Kidney (tissue), 14 donors: Measurements from ENCODE around the gene CACNB3. TPM values are rescaled to one million over a fixed set of nuclear protein-coding genes. Genes with fewer than 3 reads are reported as not detected.
"Not testable (repeated sequence)": the region's sequence is repeated elsewhere in the genome, so short reads cannot be mapped to it uniquely, and the experiment has no call there.

ENCODE experiments used
- DNase-seq, 5 donors: peaks; one replicate each; pipeline ENCODE4 v3.0.0-alpha.2; 2013 to 2020
- FAIRE-seq: peaks from 2 replicates; lab custom pipeline; 2012; peaks lifted over from hg19 to GRCh38; lab: Jason Lieb, UNC
- H3K27ac ChIP-seq, 2 donors: one replicate each; pipeline ENCODE4 v1.7.0; 2013; ENCODE audit warnings: low read depth in 2 of 2, low read length in 2 of 2, inconsistent platforms in 1 of 2
- H3K27me3 ChIP-seq: one replicate; pipeline ENCODE4 v1.7.1; 2013; ENCODE audit warnings: low read length, inconsistent platforms; ENCODE audit not compliant: control insufficient read depth, insufficient read depth
- H3K36me3 ChIP-seq, 3 donors: one replicate each; pipeline versions ENCODE4 v1.7.0 to v1.7.1; 2013; ENCODE audit warnings: low read length in 3 of 3, control low read depth in 1 of 3, inconsistent platforms in 1 of 3; ENCODE audit not compliant: insufficient read depth in 3 of 3, control insufficient read depth in 2 of 3
- H3K4me1 ChIP-seq, 3 donors: one replicate each; pipeline versions ENCODE4 v1.7.0 to v1.7.1; 2013; ENCODE audit warnings: low read length in 3 of 3, inconsistent platforms in 1 of 3, low read depth in 1 of 3; ENCODE audit not compliant: control insufficient read depth in 2 of 3, insufficient read depth in 2 of 3
- H3K4me3 ChIP-seq, 3 donors: one replicate each; pipeline versions ENCODE4 v1.7.0 to v1.8.1; 2013; ENCODE audit warnings: low read length in 3 of 3, control low read depth in 1 of 3, inconsistent platforms in 1 of 3
- H3K9ac ChIP-seq, 3 donors: one replicate each; pipeline versions ENCODE4 v1.7.0 to v1.7.1; 2013; ENCODE audit warnings: low read length in 3 of 3, control low read depth in 1 of 3, inconsistent platforms in 1 of 3
- H3K9me3 ChIP-seq, 3 donors: one replicate each; pipeline versions ENCODE4 v1.7.0 to v1.7.1; 2013; ENCODE audit warnings: low read length in 3 of 3, control low read depth in 1 of 3, inconsistent platforms in 1 of 3; ENCODE audit not compliant: control insufficient read depth in 2 of 3, insufficient read depth in 1 of 3
- intact Hi-C: fragments of 100-400 bp; cut with DNase I; formaldehyde crosslinking; loops from one replicate; pipeline ENCODE4 v1.11.1; 2022
- polyA plus RNA-seq: library from polyadenylated mRNA; stranded (reverse); fragments of 350-450 nt; fragmentation: Illumina TruSeq; extraction: RNeasy Lipid Tissue Mini Kit (QIAGEN cat#74804); gene quantifications from one replicate; pipeline ENCODE4 v1.2.3, GENCODE V29; 2014; ENCODE audit warnings: low read depth, low replicate concordance; ENCODE audit not compliant: insufficient read depth
- total RNA-seq: library from RNA; stranded (reverse); fragmentation: NEBNext Ultra II Directional; extraction: Animal tissue kit (Norgen Biotek cat#: 25700); gene quantifications from one replicate; pipeline ENCODE4 v1.2.1, GENCODE V29; 2021
- TF ChIP-seq, protein P1 (sequence below): IDR thresholded peaks from 3 replicates; pipeline ENCODE4 v1.5.1; 2012; ENCODE audit warnings: mild to moderate bottlenecking, moderate library complexity, borderline replicate concordance; ENCODE audit not compliant: insufficient read depth; ENCODE audit errors: extremely low read depth
- donor health status: control.
- donor health status: control.
- donor health status: control.
- donor health status: control.
- donor health status: control.
- donor health status: DM: yes; HTN: yes; CAD: no.
- donor health status: Normal renal cell carcinoma (clear cell type).

The CACNB3 gene
- total and polyA plus RNA-seq, 2 donors from 2014 or later, result 17.9 to 19.6 TPM

DNA sequence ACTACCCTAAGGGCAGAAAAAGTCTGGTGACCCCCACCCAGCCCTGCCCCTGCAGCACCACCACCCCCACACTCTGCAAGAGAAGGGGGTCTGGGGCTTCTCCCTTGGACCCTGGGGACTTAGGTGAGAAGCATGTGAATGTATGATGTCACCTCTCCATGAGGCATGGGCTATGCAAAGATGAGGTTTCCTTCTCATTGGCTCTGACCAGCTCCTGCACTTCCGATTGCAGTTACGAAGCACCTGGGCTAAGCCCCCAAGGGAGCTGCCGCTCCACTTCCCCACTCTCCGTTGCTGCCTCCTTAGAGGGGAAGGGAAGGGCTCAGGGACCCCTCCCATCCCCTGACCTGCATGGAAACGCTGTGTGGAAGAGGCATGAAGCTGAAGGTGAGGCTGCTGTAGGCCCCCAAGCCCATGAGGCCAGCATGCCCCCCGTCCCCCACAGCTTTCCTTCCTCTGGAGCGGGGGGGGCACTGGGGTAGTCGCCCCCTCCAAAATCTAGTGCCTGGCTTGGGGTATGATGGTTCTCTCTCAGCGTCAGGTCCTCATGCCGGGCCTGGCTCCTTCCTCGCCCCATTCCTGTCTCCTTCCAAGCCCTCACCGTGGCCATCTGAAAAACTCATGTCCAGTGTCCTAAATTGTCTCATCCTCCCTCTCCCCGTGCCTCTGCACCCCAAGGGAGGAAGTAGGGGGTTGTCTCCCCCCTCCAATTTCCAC, 39.1 kb downstream of the CACNB3 start:
- peaks cover 0 to 7% (median 5%) of the 10 kb centered on the region in 3 donors for H3K4me1 ChIP-seq
- DNase-seq (no peak), FAIRE-seq (no peak)
- intact Hi-C loops, result no loop called here
- TF ChIP-seq, protein P1, sequence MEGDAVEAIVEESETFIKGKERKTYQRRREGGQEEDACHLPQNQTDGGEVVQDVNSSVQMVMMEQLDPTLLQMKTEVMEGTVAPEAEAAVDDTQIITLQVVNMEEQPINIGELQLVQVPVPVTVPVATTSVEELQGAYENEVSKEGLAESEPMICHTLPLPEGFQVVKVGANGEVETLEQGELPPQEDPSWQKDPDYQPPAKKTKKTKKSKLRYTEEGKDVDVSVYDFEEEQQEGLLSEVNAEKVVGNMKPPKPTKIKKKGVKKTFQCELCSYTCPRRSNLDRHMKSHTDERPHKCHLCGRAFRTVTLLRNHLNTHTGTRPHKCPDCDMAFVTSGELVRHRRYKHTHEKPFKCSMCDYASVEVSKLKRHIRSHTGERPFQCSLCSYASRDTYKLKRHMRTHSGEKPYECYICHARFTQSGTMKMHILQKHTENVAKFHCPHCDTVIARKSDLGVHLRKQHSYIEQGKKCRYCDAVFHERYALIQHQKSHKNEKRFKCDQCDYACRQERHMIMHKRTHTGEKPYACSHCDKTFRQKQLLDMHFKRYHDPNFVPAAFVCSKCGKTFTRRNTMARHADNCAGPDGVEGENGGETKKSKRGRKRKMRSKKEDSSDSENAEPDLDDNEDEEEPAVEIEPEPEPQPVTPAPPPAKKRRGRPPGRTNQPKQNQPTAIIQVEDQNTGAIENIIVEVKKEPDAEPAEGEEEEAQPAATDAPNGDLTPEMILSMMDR, result no peak
- H3K4me3 ChIP-seq, result no peak overlapping the region
- no peak overlapping the region for H3K9ac ChIP-seq
- H3K27ac ChIP-seq, result no peak overlapping the region
- no peaks in the 10 kb centered on the region for H3K27me3 ChIP-seq
- no peaks in the 10 kb centered on the region for H3K36me3 ChIP-seq
- H3K9me3 ChIP-seq, result no peaks in the 10 kb centered on the region

DNA sequence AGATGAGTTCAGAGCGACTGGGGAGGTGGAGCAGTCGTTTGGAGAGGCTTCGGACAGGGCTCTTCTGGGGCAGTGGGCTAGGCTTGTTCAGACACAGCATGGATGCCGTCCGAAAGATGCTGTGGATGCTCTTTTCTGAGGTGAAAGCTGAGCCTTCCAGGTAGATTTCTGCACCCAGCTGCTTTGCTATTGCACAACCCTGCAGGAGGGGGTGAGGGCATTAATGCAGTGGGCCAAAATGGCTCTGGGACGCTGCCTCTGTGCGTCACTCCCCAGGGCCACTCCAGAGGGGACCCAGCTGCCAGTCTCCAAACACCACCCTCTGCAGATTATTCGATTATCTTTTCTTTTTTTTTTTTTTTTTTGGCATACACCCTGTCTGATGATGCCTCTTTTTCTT, 39.7 kb downstream of the CACNB3 start:
- Histone ChIP-seq H3K9me3 (no peaks in the 10 kb centered on the region), H3K27me3 (no peaks in the 10 kb centered on the region), H3K9ac (no peak overlapping the region), H3K4me1 (peaks cover 0 to 2% (median 0%) of the 10 kb centered on the region in 3 donors), H3K4me3 (no peak overlapping the region), H3K27ac (no peak overlapping the region), H3K36me3 (no peaks in the 10 kb centered on the region)
- intact Hi-C loops, result no loop called here
- TF ChIP-seq, protein P1, result no peak
- DNase-seq (no peak), FAIRE-seq (no peak)

DNA sequence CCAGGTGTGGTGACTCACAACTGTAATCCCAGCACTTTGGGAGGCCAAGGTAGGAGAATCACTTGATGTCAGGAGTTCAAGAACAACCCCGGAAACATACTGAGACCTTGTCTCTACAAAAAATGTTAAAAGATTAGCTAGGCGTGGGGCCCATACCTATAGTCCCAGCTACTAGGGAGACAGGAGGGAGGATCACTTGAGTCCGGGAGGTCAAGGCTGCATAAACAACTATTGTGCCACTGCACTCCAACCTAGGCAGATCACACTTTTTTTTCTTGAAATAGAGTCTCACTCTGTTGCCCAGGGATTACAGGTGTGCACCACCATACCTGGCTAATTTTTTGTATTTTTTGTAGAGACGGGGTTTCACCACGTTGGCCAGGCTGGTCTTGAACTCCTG, 41.3 kb downstream of the CACNB3 start:
- no peaks in the 10 kb centered on the region for H3K9me3 ChIP-seq
- H3K27ac ChIP-seq, result no peak overlapping the region
- no peak for FAIRE-seq
- H3K9ac ChIP-seq, result no peak overlapping the region
- no peak for DNase-seq
- H3K36me3 ChIP-seq, result no peaks in the 10 kb centered on the region
- no peaks in the 10 kb centered on the region for H3K27me3 ChIP-seq
- intact Hi-C loops, result no loop called here
- H3K4me3 ChIP-seq, result no peak overlapping the region
- TF ChIP-seq, protein P1, result no peak
- H3K4me1 ChIP-seq, result peaks cover 0 to 3% (median 0%) of the 10 kb centered on the region in 3 donors

DNA sequence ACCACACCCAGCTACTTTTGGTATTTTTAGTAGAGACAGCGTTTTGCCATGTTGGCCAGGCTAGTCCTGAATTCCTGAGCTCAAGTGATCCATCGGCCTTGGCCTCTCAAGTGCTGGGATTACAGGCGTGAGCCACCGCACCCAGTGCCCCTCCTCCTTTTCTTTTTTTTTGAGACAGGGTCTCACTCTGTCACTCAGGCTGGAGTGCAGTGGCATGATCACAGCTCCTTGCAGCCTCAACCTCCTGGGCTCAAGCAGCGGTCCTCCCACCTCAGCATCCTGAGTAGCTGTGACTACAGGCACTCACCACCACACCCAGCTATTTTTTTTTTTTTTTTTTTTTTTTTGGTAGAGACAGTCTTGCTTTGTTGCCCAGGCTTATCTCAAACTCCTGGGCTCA, 41.9 kb downstream of the CACNB3 start:
- DNase-seq, H3K4me3 ChIP-seq, intact Hi-C loops, H3K36me3 ChIP-seq, H3K27me3 ChIP-seq, H3K9ac ChIP-seq, FAIRE-seq, H3K27ac ChIP-seq, H3K9me3 ChIP-seq, H3K4me1 ChIP-seq: not testable (repeated sequence)
